ENCODE measurements around the gene OTOF. TPM values are rescaled to one million over a fixed set of nuclear protein-coding genes. Genes with fewer than 3 reads are reported as not detected.

The OTOF gene
- total and polyA plus RNA-seq, 2 of the 13 experiments (the other 11 are each of a cell fraction or from before 2014, with no cell fraction given): 0.04 TPM; not detected in 1

DNA sequence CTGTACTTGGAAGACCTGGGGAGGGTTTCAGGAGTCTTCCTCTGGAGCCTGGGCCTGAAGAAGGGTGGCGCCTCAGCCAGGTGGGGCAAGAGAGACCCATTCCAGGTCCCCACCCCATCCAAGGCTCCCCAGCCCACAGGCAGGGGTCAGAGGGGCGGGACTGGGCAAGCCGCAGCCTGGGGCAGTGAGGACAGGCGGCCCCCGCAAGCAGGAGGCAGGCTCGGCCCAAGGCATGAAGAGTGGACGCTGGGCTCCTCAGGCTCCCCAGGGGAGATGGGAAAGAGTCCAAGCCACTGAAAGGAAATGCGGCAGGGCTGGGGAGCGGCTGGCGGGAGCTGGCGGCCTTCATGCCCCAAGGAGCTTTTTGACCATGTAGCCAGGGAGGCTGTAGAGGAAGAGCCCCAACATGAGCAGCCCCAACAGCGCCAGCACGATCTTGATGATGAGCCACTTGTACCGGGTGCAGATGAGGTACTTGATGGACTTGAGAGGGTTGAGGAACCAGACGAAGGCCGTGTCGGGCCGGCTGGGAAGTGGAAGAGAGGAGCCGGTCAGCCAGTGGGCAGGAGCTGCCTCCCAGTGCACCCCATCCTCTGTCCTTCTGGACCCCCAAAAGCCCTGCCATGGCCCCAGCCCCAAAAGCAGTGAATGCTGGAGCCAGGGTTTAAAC lies 20.1 kb downstream of the OTOF start (continued):
- TF ChIP-seq, protein P1, sequence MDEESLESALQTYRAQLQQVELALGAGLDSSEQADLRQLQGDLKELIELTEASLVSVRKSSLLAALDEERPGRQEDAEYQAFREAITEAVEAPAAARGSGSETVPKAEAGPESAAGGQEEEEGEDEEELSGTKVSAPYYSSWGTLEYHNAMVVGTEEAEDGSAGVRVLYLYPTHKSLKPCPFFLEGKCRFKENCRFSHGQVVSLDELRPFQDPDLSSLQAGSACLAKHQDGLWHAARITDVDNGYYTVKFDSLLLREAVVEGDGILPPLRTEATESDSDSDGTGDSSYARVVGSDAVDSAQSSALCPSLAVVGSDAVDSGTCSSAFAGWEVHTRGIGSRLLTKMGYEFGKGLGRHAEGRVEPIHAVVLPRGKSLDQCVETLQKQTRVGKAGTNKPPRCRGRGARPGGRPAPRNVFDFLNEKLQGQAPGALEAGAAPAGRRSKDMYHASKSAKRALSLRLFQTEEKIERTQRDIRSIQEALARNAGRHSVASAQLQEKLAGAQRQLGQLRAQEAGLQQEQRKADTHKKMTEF (CRISPR knock-in tag; IDR thresholded peaks at IDR 0.05): no peak
- TF ChIP-seq ZNF556 (CRISPR knock-in tag; IDR thresholded peaks at IDR 0.05; ENCODE audit: borderline replicate concordance) (no peak), ZNF746 (CRISPR knock-in tag; IDR thresholded peaks at IDR 0.05) (no peak), SIX1 (CRISPR knock-in tag; IDR thresholded peaks at IDR 0.05; ENCODE audit: borderline replicate concordance) (no peak), SMAD9 (CRISPR knock-in tag; IDR thresholded peaks at IDR 0.05) (no peak; the same call in 1 of the 2 replicates), CREM (IDR thresholded peaks at IDR 0.05) (no peak), CREM (CRISPR knock-in tag; IDR thresholded peaks at IDR 0.05) (no peak), KDM6A (CRISPR knock-in tag; IDR thresholded peaks at IDR 0.05; ENCODE audit: low read depth) (no peak), ZNF225 (CRISPR knock-in tag; IDR thresholded peaks at IDR 0.05) (no peak), JARID2 (CRISPR knock-in tag; IDR thresholded peaks at IDR 0.05; ENCODE audit: insufficient replicate concordance) (no peak), EHMT2 (IDR thresholded peaks at IDR 0.05; ENCODE audit: borderline replicate concordance, low read depth, low read length) (no peak), TAF15 (IDR thresholded peaks at IDR 0.05; ENCODE audit: low read depth, low read length, poor library complexity, severe bottlenecking) (no peak), ZKSCAN5 (CRISPR knock-in tag; IDR thresholded peaks at IDR 0.05) (no peak), ZNF468 (CRISPR knock-in tag; IDR thresholded peaks at IDR 0.05) (no peak), RFXAP (CRISPR knock-in tag; IDR thresholded peaks at IDR 0.05; ENCODE audit: borderline replicate concordance) (no peak), ZNF589 (CRISPR knock-in tag; conservative IDR thresholded peaks at IDR 0.05) (no peak)
- TF ChIP-seq, protein P2, sequence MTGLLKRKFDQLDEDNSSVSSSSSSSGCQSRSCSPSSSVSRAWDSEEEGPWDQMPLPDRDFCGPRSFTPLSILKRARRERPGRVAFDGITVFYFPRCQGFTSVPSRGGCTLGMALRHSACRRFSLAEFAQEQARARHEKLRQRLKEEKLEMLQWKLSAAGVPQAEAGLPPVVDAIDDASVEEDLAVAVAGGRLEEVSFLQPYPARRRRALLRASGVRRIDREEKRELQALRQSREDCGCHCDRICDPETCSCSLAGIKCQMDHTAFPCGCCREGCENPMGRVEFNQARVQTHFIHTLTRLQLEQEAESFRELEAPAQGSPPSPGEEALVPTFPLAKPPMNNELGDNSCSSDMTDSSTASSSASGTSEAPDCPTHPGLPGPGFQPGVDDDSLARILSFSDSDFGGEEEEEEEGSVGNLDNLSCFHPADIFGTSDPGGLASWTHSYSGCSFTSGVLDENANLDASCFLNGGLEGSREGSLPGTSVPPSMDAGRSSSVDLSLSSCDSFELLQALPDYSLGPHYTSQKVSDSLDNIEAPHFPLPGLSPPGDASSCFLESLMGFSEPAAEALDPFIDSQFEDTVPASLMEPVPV (CRISPR knock-in tag; IDR thresholded peaks at IDR 0.05): no peak
- TF ChIP-seq, protein P3, sequence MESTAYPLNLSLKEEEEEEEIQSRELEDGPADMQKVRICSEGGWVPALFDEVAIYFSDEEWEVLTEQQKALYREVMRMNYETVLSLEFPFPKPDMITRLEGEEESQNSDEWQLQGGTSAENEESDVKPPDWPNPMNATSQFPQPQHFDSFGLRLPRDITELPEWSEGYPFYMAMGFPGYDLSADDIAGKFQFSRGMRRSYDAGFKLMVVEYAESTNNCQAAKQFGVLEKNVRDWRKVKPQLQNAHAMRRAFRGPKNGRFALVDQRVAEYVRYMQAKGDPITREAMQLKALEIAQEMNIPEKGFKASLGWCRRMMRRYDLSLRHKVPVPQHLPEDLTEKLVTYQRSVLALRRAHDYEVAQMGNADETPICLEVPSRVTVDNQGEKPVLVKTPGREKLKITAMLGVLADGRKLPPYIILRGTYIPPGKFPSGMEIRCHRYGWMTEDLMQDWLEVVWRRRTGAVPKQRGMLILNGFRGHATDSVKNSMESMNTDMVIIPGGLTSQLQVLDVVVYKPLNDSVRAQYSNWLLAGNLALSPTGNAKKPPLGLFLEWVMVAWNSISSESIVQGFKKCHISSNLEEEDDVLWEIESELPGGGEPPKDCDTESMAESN (CRISPR knock-in tag; conservative IDR thresholded peaks at IDR 0.05): no peak
- TF ChIP-seq, protein P4, sequence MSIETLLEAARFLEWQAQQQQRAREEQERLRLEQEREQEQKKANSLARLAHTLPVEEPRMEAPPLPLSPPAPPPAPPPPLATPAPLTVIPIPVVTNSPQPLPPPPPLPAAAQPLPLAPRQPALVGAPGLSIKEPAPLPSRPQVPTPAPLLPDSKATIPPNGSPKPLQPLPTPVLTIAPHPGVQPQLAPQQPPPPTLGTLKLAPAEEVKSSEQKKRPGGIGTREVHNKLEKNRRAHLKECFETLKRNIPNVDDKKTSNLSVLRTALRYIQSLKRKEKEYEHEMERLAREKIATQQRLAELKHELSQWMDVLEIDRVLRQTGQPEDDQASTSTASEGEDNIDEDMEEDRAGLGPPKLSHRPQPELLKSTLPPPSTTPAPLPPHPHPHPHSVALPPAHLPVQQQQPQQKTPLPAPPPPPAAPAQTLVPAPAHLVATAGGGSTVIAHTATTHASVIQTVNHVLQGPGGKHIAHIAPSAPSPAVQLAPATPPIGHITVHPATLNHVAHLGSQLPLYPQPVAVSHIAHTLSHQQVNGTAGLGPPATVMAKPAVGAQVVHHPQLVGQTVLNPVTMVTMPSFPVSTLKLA (IDR thresholded peaks at IDR 0.05): no peak
- TF ChIP-seq, protein P5, sequence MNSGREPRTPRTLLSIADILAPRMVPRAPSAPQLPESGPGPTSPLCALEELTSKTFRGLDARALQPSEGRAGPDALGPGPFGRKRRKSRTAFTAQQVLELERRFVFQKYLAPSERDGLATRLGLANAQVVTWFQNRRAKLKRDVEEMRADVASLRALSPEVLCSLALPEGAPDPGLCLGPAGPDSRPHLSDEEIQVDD (CRISPR knock-in tag; IDR thresholded peaks at IDR 0.05; ENCODE audit: borderline replicate concordance): no peak
- TF ChIP-seq, protein P6, sequence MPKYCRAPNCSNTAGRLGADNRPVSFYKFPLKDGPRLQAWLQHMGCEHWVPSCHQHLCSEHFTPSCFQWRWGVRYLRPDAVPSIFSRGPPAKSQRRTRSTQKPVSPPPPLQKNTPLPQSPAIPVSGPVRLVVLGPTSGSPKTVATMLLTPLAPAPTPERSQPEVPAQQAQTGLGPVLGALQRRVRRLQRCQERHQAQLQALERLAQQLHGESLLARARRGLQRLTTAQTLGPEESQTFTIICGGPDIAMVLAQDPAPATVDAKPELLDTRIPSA (CRISPR knock-in tag; IDR thresholded peaks at IDR 0.05; ENCODE audit: borderline replicate concordance): no peak

All from HepG2 (cell line).